HG02763 (cell line): ENCODE results near the gene SLIT1.

Experiments used
- ATAC-seq: cut with Tn5 transposase; IDR thresholded peaks from one replicate; pipeline ENCODE4 v1.9.1; 2021; ENCODE audit warnings: mild to moderate bottlenecking, moderate library complexity; ENCODE audit not compliant: unreplicated experiment

Gene SLIT1

GRCh38 chr10:97010695-97011206, 175.0 kb downstream of the SLIT1 start:
- no peak for ATAC-seq

DNA sequence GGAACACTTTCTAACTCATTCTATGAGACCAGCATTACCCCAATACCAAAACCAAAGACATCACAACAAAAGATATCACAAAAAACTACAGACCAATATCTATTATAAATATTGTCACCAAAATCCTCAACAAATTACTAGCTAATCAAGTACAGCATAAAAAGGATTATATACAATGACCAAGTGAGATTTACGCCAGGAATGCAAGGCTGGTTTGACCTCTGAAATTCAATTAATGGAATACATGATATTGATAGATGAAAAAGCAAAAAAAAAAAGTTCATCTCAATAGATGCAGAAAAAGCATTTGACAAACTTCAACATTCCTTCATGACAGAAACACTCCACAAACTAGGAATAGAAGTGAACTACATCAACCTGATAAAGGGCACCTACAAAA, 178.3 kb downstream of the SLIT1 start:
- ATAC-seq = no peak

DNA sequence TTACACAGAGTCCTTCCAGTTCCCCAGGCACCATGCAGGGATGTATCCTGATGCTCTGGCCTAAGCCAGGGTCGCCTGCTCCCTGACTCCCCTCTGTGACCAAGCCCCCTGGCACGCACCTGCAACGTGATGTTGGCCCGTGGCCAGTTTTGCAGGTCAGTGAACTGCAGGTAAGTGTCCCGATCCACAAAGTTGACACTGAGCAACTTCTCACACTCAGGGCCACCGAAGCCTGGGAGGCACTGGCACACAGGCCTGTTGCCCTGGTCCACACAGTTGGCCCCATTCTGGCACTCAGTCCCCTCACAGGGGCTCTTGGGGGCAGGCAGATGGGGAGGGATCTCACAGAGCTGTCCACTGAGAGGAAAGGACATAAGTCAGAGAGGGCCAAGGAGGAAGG, 179.4 kb downstream of the SLIT1 start:
- ATAC-seq = no peak

GRCh38 chr10:97005349-97005748, 180.4 kb downstream of the SLIT1 start:
- no peak for ATAC-seq

DNA sequence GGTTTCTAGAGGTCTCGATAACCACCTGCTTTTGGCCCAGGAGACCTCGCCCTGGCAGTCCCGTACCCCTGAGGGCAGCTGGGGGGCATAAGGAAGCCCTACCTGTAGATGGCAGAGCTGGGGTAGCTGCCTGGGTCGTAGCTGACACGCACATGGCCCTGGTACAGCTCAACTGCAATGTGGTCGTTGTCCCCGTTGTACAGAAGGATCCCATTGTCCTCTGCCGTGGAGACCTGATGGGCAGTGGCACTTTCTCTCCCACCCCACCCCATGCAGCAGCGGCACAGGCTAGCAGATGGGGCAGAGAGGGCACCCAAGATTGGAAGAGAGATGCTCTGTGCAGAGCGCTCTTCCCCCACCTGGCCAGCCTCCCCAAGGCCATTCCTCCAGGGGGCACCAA, 181.2 kb downstream of the SLIT1 start:
- ATAC-seq = no peak

DNA sequence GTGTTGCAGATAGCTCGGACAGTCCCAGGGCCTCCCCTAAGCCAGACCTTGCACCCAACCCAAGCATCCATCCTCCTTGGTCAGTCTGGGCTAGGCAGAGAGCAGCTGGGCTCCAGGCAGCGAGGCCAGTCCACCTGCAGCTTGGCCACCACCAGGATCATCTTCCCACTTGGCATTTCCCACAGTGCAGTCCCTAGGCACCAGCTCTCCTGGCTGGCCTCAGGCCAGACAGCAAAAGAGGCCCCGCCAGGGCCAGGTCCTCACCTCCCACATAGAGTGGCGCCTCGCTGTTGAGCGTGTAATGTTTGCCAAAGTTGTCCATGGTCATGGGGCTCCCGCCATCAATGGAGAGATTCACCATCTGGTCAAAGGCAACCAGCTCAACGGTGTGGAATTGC, 182.0 kb downstream of the SLIT1 start:
- no peak for ATAC-seq

GRCh38 chr10:97003151-97003803, 182.5 kb downstream of the SLIT1 start:
- no peak for ATAC-seq

DNA sequence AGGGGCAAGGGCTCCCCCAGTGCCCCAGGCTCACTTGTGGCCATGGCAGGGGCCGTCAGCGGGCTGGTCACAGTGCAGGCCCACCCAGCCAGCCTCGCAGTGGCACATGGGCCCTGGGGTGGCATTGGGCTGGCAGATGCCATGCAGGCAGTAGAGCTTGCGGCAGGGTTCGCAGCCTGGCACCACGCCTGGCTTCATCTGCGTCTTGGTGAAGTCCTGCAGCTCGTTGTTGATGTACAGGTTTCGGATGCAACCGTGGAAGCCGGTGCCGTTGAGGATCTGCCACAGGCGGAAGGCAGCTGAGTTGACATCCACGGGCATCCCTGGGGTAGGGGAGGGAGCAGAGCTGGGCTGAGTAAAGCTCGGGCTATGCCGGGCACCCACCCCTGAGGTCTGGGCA, 183.1 kb downstream of the SLIT1 start:
- ATAC-seq = no peak

DNA sequence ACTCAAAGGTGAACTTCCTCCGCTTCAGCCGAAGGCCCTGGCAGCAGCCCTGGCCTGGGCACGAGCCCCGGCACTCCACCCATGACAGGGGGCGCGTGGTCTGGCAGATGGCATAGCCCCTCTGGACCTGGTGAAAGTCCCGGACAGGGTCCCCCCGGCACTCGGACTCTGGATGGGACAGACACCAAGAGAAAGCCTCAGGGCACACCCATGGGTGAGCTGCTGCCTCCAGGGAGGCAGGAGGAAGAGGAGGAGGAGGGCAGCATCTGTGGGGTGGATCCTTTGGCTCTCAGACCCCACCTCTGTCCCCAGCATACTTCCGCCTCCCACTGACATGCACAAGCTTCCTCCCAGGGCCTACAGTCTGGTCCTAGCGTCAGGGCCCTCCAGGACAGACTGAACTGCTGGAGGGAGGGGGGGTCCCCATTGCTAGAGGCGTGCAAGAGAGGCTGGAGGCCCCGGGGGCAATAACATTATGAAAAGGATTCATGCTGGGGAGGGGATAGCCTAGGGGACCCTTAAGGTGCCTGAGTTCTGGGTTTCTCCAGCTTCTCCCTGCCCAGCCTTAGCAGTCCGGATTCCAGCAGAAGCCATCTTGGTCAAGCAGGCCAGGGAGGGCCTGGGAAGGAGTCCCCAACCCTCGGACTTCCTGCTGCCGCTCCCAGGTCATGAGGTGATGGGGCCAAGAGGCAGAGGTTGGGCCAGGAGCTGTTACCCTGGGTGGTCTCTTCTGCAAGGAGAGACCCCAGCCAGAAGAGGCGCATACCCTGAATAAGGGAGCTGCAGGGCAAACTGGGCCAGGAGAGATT, 184.4 kb downstream of the SLIT1 start:
- ATAC-seq = no peak

GRCh38 chr10:97000487-97001182, 185.1 kb downstream of the SLIT1 start:
- no peak for ATAC-seq

DNA sequence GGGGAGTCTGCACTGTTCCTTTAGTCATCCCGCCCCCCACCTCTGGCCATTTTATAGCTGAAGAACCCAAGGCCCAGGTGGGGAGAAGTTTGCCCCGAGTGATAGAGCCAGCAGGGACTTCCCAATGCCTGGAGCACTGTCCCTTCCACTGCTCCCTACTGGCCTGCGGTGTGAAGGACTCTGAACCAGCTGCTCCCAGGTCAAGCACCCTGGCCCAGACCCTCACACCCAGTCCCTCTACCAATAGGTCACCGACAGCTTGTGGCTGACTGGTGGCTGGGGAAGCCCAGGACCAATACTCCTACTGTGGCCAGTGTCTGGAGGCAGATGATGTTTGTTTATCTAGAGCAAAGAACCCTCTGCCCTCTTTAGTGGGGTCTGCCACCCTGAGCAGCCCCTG, 185.8 kb downstream of the SLIT1 start:
- ATAC-seq = no peak

DNA sequence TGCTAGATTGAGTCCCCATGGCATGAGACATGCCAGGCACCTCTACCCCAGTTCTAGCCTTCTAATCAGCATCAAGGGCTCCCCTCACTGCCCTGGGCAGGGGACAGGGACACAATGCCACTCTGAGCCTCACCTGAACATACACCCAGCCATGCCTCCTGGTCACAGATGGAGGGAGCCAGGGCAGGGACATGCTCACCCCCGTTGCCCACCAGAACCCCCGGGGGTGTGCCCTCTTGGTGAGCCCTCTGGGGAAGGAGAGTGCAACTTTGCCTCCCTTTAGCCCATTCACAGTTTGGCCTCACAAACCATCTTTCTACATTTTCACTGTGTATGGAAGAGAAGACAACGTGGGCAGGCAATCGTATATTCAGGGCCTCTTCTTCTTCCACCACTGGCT, 186.4 kb downstream of the SLIT1 start:
- no peak for ATAC-seq

DNA sequence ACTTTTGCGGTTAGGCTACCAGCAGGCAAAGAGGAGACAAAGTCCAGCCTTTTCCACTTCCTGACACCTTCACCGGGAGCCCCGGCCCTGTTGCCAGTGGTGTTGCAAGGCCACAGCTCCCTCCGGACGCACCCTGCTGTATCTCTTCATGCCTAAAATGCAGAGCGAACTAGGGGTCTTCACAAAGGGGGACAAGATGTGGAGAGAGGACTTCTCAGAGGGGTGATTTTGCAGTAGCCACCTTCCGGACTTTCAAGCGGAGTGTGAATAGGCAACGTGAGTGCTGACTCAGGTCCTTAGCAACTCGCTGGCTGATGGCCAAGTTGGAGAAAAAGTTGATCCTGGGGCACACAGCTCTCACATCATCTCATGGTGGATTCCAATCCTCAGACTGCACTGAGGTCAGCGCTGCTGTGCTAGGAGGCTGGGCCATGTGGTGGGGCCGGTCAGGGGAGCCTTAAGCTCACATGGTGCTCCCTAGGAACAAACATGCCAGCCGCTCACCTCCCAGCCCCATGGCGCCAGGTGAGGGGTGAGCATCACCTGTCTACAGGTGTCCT, 187.3 kb downstream of the SLIT1 start:
- no peak for ATAC-seq

- no peak for ATAC-seq
Measured at GRCh38 chr10:96996275-96996965, 189.3 kb downstream of the SLIT1 start.

GRCh38 chr10:96995851-96996250, 189.9 kb downstream of the SLIT1 start:
- no peak for ATAC-seq

GRCh38 chr10:96992721-96993120, 193.0 kb downstream of the SLIT1 start:
- ATAC-seq = no peak

- ATAC-seq = no peak
Measured at GRCh38 chr10:96991313-96991841, 194.4 kb downstream of the SLIT1 start.

DNA sequence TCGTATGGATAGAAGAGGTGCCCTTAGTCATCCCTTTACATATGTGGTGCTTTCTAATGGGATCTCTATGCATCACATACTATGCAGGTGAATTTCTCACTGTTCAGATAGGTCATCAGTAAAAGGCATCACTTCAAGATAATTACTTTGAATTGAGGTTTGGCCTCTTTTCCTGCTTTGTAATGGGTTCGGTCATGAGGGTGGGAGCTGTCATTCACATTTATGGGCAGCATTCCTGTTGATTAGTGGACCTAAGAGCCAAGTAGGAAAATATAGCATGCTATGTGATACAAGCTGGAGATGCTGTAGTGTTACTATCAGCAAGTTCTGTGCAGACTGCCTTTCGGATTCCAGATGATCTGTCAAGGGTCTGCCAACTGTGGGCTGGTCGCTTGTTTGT, 197.3 kb downstream of the SLIT1 start:
- no peak for ATAC-seq

DNA sequence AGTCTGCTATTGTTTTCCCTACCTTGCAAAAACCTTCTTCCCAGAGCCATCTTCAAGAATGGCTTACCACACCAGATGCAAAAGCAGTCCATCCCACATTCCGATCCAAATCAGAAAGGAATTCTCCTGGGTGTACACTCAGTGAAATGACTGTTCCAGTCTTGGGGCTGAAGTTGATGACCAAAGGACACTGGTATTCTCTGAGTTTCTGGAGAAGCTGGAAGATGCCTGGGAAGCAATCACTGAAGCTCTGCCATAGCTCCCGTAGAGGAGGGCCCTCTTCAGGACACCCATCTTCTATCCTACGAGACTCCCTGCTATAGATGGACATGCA, 197.9 kb downstream of the SLIT1 start:
- ATAC-seq = no peak

GRCh38 chr10:96987141-96987841, 198.5 kb downstream of the SLIT1 start:
- no peak for ATAC-seq
